ENCODE measurements around the gene ADAMTS14. TPM values are rescaled to one million over a fixed set of nuclear protein-coding genes. Genes with fewer than 3 reads are reported as not detected.

The ADAMTS14 gene
- total RNA-seq, 2 donors from 2014 or later = 0.11 to 0.16 TPM

DNA sequence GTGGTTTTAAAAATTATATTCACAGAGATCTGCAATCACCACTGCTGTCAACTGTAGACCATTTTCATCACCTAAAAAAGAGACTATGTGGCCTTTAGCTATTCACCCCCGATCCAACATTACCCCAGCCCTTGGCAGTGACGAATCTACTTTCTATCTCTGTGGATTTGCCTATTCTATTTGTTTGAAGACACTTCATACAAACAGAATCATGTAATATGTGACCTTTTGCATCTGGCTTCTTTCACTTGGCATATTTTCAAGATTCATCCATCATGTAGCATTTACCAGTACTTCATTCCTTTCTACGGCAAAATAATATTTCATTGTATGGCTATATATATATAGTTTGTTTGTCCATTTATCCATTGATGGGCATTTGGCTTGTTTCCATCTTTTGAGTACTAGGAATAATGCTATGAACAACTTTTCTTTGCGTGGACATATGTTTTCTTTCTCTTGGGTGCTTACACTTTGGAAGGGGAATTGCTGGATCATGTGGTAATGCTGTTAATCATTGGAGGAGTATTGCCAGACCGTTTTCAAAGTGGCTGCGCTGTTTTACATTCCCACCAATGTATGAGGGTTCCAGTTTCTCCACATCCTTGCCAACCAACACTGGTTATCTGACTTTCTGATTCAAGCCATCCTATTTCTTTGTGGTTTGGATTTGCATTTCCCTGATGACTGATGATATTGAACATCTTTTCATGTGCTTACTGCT, 22.3 kb downstream of the ADAMTS14 start:
- H3K9me3 Mint-ChIP-seq = no peaks in the 10 kb centered on the region
- H3K27ac Mint-ChIP-seq = no peak overlapping the region
- DNase-seq (ENCODE audit: low spot score in 2 of 2) (no peak), ATAC-seq (no peak)
- no peaks in the 10 kb centered on the region for H3K36me3 Mint-ChIP-seq

DNA sequence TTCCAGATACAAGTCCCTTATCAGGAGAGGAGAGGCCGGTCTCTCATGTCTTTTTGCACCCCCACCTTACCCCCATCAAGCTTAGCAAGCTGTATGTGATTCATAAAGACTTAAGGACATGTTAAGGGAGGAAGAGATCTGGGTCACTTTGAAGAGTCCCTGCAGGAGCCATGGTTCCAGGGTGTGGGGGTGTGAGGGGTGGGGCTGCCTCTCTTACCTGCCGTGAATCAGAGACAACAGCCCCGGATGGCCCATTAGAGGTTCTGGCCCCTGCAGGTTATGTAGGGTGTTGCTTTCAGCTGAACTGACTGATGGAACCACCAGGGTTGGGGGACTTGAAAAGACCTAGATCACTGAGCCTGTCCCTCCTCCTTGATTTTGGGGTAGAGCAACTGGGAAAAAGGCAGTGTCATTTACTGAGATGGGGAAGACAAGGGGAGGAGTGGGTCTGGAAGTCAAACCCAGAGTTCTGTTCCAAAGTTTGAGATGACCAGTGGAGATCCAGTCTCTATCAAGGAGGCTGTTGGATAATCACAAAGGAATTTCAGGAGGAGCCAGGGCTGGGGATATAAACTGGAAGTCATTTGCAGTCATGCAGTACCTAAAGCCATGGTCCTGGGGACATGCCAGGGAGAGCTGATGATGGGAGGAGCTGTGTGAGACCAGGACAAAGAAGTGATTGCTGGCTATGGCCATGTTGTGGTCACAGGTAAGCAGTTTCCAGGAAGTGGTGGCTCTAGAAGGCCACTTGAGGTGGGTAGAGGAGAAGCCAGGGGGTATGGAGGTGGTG, 23.1 kb downstream of the ADAMTS14 start:
- Mint-ChIP-seq H3K9me3 (no peaks in the 10 kb centered on the region), H3K36me3 (no peaks in the 10 kb centered on the region), H3K27ac (no peak overlapping the region)
- DNase-seq (ENCODE audit: low spot score in 2 of 2) = no peak
- no peak for ATAC-seq

DNA sequence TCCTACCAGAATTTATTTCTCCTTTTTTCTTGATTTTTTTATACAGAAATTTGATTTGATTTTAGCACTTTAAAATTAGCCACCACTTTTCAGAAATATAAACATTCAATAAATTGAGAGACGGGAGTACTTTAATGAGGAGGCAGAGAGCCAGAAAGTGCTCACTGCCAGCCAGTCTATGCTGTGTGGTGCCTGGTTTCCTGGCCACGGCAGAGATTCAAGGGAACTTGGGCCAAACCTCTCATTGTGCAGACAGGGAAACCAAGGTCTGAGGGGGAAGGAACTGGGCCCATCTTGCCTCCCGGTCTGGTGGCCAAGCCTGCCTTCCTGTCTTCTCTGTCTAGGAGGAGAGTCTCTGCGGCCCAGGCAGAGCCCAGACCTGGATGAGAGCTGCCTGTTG, 25.9 kb downstream of the ADAMTS14 start:
- no peak for ATAC-seq
- DNase-seq (ENCODE audit: low spot score in 2 of 2) = no peak
- no peaks in the 10 kb centered on the region for H3K36me3 Mint-ChIP-seq
- H3K9me3 Mint-ChIP-seq = no peaks in the 10 kb centered on the region
- H3K27ac Mint-ChIP-seq = no peak overlapping the region

DNA sequence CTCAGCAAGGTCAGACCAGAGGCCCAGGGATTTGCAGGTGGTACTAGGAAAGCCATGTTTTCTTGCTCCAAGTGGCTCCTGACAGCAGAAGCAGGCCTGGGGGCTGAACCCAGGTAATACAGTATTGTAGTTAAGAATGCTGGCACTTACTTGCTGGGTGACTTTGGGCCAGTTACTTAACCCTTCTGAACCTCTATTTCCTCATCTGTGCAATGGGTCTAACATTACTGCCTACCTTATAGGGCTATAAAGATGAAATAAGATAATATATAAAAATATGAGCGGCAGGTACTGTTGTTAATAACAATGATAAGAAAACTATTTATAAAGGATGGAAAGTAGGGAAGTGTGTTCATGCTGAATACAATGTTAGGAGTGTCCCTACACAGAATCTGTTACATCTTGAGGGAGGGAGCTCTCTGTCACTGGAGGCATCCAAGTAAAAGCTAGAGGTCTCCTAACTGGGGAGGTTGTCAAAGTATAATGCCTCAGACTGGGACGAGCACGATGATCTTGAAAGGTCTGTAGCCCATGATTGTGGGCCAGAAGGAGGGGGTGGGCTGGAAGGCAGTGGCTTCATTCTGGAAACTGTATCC, 26.9 kb downstream of the ADAMTS14 start:
- Mint-ChIP-seq H3K9me3 (no peaks in the 10 kb centered on the region), H3K27ac (no peak overlapping the region), H3K36me3 (no peaks in the 10 kb centered on the region)
- DNase-seq (ENCODE audit: low spot score in 2 of 2) (no peak), ATAC-seq (no peak)

DNA sequence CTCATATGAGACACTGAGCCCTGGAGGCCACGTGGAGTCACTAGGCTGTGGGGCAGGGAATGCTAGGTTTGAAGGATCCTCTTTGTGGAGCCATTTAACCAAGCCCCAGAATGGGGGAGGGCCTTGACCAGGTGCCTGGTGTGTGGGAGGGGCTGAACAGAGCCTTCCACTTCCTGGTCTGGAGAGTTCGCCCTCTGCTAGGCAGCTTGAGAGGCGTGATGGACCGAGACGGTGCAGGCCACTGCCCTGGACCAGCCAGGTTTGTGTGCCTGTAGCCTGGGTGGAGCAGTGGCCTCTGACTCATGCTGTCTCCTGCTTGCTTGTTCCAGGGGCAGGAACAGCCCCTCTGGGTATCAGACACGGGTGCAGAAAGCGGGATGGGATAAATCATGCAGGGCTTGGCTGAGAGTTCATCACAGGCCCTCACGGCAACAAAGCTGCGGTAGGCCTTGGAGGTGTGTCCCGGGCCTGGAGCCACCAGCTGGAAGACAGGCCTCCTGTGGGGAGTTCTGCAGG, 27.4 kb downstream of the ADAMTS14 start:
- H3K27ac Mint-ChIP-seq = no peak overlapping the region
- no peaks in the 10 kb centered on the region for H3K36me3 Mint-ChIP-seq
- H3K9me3 Mint-ChIP-seq = no peaks in the 10 kb centered on the region
- no peak for ATAC-seq
- no peak for DNase-seq (ENCODE audit: low spot score in 2 of 2)

DNA sequence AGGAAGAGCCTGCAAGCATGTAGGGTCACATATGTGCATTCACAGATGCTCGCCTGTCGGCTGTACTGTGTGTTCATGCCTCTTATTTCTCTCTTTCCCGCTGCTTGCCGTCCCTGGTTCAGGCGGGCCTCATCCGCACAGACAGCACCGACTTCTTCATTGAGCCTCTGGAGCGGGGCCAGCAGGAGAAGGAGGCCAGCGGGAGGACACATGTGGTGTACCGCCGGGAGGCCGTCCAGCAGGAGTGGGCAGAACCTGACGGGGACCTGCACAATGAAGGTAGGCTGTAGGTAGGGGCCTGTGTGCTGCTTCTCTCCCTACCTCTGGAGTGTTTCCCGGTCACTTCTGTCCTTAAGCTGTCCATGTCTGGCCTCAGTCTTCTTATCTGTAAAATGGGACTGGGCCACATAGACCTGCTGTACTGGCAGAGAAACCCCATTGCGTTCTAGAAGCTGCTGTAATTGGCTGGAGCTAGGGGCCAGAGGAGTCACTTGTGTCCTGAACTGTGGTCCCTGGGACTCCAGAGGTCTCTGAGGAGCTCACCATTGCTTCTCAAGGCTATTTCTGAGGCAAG, 30.0 kb downstream of the ADAMTS14 start:
- Mint-ChIP-seq H3K9me3 (no peaks in the 10 kb centered on the region), H3K27ac (no peak overlapping the region), H3K36me3 (no peaks in the 10 kb centered on the region)
- ATAC-seq (no peak), DNase-seq (ENCODE audit: low spot score in 2 of 2) (no peak)

DNA sequence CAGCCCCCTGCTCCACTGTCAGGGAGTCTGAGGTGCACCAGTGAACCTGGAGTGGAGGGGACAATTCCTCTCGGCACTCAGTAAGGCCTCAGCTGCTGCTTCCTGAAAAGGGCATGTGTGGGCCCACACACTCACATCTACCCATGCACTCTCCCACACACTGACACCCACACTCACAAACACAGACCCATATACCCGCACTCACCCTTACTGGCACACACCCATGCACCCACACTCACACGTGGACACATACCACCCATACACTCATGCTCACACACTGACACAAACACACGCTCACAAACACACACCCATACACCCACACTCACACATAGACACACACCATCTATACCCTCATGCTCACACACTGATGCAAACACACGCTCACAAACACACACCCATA, 31.9 kb downstream of the ADAMTS14 start:
- no peaks in the 10 kb centered on the region for H3K9me3 Mint-ChIP-seq
- DNase-seq (ENCODE audit: low spot score in 2 of 2) (no peak), ATAC-seq (no peak)
- H3K27ac Mint-ChIP-seq = no peak overlapping the region
- no peaks in the 10 kb centered on the region for H3K36me3 Mint-ChIP-seq

DNA sequence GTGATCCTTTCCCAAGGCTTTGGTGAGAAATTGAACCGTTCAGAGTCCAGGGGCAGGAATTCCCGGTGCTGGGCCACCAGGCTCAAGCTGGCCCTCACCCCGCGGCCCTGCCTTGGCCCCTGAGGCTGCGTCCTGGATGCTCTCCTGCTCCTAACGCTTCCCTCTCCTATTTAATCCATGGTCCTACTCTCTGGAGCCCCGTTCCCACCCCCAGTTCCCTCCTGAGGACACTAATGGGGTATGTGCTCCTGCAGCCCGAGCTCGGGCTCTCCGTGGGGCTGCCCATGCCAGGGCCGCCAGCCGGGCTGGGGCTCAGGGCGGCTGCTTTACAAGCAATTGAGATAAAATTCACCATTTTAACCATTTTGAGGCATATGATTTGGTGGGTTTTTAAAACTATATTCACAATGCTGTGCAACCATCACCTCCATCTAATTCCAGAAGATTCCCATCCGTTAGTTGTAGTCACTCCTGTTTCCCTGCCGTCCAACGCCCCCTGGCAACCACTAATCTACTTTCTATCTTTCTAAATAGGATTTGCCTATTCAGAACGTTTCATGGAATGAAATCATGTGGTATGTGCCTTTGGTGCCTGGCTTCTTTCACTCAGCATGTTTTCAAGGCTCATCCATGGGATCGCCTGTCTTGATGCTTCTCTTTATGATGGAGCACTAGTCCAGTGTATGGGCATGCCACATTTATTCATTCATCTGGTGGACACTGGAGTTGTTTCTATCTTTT, 33.0 kb downstream of the ADAMTS14 start:
- Mint-ChIP-seq H3K36me3 (no peaks in the 10 kb centered on the region), H3K27ac (no peak overlapping the region), H3K9me3 (no peaks in the 10 kb centered on the region)
- ATAC-seq (no peak), DNase-seq (ENCODE audit: low spot score in 2 of 2) (no peak)

DNA sequence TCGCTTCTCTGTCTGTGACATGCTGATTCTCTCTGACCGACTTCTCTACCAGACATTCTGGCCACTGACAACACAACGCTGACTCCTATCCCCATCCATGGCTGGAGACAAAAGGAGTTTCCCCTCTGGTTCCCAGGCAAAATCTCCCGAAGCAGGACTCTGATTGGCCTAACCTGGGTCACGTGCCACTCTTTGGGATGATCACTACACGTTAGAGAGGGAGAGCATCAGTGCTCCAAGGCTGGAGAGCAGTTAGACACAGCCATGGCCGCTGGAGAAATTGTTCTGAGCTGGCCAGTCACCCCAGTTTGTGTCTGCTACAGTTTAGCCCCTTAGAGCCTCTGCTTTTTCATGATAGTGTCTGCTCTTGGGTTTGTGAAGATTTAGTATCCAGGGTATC, 38.9 kb downstream of the ADAMTS14 start:
- peak overlapping the region in 1 of 2 donors; percentile 40 for H3K27ac Mint-ChIP-seq
- H3K9me3 Mint-ChIP-seq = no peaks in the 10 kb centered on the region
- DNase-seq (ENCODE audit: low spot score in 2 of 2) (no peak), ATAC-seq (no peak)
- H3K36me3 Mint-ChIP-seq = no peaks in the 10 kb centered on the region

DNA sequence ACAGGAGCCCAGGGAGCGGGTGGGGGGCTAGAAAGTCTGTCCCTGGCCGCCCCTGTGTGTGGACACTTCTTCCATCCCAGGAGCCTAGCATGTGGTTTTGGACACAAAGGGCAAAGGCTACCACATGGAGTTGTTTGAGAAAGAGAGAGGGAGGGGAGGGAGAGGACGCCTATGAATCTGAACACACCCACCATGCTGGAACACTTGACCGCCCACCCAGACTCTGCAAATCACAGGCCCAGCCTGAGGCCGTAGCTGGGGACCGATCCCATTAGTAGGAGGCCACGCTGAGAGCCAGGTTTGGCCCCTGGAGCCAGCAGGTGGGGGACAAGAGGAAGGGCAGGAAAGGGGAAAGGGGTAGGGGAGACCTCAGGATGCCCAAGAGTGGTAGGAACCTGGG, 39.6 kb downstream of the ADAMTS14 start:
- Mint-ChIP-seq H3K27ac (peak overlapping the region in 1 of 2 donors; percentile 40), H3K36me3 (no peaks in the 10 kb centered on the region), H3K9me3 (no peaks in the 10 kb centered on the region)
- DNase-seq (ENCODE audit: low spot score in 2 of 2) (no peak), ATAC-seq (no peak)

DNA sequence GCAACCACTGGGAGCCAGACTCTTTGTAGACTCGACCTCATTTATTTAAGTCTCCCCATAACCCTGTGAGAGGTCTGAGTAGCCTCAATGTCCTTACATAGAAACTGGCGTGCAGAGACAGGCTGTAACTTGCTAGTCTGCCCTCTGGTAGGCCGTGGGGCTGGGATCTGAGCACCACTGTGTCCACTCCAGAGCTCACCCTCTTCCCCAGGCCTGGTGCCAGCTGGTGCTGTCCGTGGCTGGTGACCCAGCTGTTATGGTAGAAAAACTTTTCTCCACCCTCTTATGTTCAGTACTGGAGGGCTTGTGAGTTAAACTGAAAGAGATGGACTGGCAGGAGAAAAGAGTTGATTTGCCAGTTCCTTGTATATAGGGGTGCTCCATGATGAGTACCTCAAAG, 41.9 kb downstream of the ADAMTS14 start:
- H3K27ac Mint-ChIP-seq = no peak overlapping the region
- DNase-seq (ENCODE audit: low spot score in 2 of 2) (no peak), ATAC-seq (no peak)
- no peaks in the 10 kb centered on the region for H3K9me3 Mint-ChIP-seq
- no peaks in the 10 kb centered on the region for H3K36me3 Mint-ChIP-seq

DNA sequence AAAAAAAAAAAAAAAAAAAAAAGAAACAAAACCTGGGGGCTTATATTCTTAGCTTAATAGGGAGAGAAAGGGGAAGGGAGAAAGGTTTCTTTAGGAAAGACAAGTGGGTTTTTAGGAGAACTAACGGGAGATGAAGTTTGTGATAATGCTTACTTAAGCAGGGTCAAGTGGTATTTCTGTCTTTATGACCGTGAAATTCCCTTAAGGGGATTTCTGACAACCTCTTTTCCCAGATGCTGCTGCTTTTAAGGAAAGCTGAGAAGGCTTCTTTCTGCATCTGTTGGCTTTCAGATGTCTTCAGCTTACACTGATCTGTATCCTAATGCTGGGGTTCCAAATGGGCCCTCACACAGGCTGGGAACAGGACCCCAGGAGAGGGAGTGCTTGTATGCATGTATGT, 42.6 kb downstream of the ADAMTS14 start:
- ATAC-seq = no peak

DNA sequence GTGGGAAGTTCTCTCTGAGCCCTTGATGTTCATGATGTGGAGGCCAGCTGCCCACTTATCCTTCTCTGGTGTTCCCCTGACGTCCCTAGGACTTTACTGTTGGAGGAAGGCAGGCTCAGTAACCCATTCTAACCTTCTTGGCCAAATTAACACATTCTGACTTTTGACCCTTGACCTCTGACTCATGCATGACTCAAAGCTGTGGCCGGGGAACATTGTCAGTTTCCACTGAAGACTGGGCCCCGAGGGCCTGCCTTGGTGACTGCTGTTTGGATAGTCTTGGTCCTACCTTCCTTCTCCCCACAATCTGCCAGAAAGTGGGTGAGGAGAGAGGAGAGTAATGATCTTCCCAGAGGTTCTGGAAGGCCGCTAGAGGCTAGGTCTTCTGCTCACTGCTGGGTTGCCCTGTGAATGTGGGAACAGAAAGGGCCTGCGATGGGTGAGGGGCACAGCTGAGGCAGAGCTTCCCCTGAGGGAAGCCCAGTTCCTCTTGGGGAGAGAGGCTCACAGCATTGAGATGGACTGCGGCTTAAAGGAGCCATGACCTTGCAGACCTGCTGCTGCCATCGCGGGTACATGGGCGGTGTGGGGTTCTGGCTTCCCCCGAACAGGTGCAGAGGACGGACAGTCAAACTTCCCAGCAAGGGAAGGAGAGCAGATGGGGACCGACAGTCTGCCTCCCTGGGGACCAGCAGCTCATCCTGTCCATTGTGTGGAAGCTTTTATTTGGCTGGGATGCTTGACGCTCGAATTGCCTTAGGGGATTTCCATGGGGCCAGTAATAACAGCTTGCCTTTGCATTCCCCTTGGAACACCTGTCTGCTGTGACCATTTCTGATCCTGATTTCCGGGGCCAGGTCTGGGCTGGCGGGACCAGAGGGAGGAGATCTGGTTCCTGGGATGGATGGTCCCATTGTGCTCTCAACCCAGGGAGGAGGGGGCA, 43.8 kb downstream of the ADAMTS14 start:
- ATAC-seq (peak; percentile 63 to 70), DNase-seq (ENCODE audit: low spot score in 2 of 2) (peak in 1 of 2 donors; percentile 12)
- Mint-ChIP-seq H3K36me3 (no peaks in the 10 kb centered on the region), H3K9me3 (no peaks in the 10 kb centered on the region), H3K27ac (peak overlapping the region in 1 of 2 donors; percentile 86)

More for the DNA sequence above, 42.6 kb downstream of the ADAMTS14 start:
- H3K9me3 Mint-ChIP-seq = no peaks in the 10 kb centered on the region
- DNase-seq (ENCODE audit: low spot score in 2 of 2) = no peak
- H3K27ac Mint-ChIP-seq = peak overlapping the region in 1 of 2 donors; percentile 41
- H3K36me3 Mint-ChIP-seq = no peaks in the 10 kb centered on the region

DNA sequence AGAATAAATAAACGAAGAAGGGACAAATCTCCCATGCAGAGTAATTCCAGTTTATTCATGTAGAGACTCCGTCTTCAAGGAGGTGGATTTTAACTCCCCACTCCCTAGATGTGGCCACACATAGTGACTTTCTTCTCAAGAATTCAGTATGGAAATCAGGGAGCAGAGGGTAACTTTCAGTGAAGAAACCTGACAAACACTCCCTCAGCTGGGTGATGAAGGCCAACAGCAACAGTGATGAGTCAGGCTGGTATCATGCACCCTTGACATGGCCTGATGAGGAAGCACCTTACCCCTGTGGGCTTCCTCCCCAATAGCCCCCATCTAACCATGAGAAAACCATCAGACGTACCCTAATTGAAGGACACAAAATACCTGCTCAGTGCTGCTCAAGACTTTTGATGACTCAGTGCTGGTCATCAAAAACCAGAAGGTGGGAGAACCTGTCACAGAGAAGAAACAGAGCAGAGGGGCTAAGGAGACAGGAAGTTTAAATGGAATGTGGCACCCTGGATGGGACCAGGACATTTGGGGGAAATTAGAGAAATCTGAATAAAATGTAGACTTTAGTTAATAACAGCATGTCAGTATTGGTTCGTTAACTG, 50.6 kb downstream of the ADAMTS14 start:
- ATAC-seq (no peak), DNase-seq (ENCODE audit: low spot score in 2 of 2) (no peak)
- no peaks in the 10 kb centered on the region for H3K36me3 Mint-ChIP-seq
- no peak overlapping the region for H3K27ac Mint-ChIP-seq
- no peaks in the 10 kb centered on the region for H3K9me3 Mint-ChIP-seq

DNA sequence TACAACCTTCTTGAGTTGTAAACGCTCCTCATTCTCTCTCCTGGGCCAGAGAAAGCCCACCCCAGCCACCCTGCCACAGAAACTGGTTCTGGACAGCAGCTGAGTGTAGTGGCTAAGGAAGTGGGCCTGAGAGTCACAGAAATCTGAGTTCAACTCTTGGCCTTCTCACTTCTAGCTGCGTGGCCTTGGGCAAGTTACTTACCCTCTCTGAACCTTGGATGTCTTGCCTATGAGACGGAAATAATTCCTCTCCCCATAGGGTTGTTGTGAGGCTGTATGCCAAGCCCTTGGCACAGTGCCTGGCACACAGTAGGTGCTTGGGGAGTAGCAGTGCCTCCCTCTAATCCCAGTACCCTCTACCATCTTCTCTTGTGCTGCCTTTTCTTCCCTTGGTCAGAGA, 51.5 kb downstream of the ADAMTS14 start:
- Mint-ChIP-seq H3K27ac (peak overlapping the region in 1 of 2 donors; percentile 36), H3K9me3 (no peaks in the 10 kb centered on the region), H3K36me3 (no peaks in the 10 kb centered on the region)
- no peak for ATAC-seq
- no peak for DNase-seq (ENCODE audit: low spot score in 2 of 2)

Measured in activated naive CD4-positive, alpha-beta T cell treated with anti-CD3 and anti-CD28 coated beads, Interleukin-2, amount 50 U/mL, for 72 hours (primary cell).